MG63 (cell line): ENCODE data around the gene NDNF. TPM values are rescaled to one million over a fixed set of nuclear protein-coding genes. Genes with fewer than 3 reads are reported as not detected.

ENCODE experiments used
- DNase-seq: peaks from one replicate; pipeline ENCODE4 v3.0.0-alpha.2; 2020
- H3K27me3 ChIP-seq: fragments of 250-450 bp; sonication (Bioruptor Pico); 2 replicates; pipeline ENCODE4 v1.5.1; 2020; ENCODE audit warnings: mild to moderate bottlenecking, moderate library complexity
- H3K36me3 ChIP-seq: fragments of 250-450 bp; sonication (Bioruptor Pico); 2 replicates; pipeline ENCODE4 v1.5.1; 2020; ENCODE audit warnings: mild to moderate bottlenecking, moderate library complexity
- H3K4me3 ChIP-seq: fragments of 250-450 bp; sonication (Bioruptor Pico); 2 replicates; pipeline ENCODE4 v1.5.1; 2020; ENCODE audit warnings: mild to moderate bottlenecking, moderate library complexity
- H3K9me3 ChIP-seq: fragments of 250-450 bp; sonication (Bioruptor Pico); 2 replicates; pipeline ENCODE4 v1.5.1; 2020; ENCODE audit warnings: mild to moderate bottlenecking, moderate library complexity
- total RNA-seq: library from RNA; depleted of rRNA; stranded (reverse); fragments of >200 nt; shearing (Covaris generic); gene quantifications from 2 replicates; pipeline ENCODE4 v1.2.3, GENCODE V29; 2014; ENCODE audit warnings: low replicate concordance

NDNF gene
- total RNA-seq, 1 experiment from 2014 or later: not detected

GRCh38 chr4:121048165-121048564, 24.2 kb downstream of the NDNF start:
- H3K4me3 ChIP-seq: no peak overlapping the region
- H3K36me3 ChIP-seq: no peaks in the 10 kb centered on the region

GRCh38 chr4:121041307-121042090, 30.8 kb downstream of the NDNF start:
- H3K4me3 ChIP-seq: no peak overlapping the region
- no peaks in the 10 kb centered on the region for H3K36me3 ChIP-seq
- no peaks in the 10 kb centered on the region for H3K9me3 ChIP-seq
- no peak for DNase-seq
- H3K27me3 ChIP-seq: no peaks in the 10 kb centered on the region

More at GRCh38 chr4:121048165-121048564, 24.2 kb downstream of the NDNF start:
- H3K27me3 ChIP-seq: no peaks in the 10 kb centered on the region
- no peaks in the 10 kb centered on the region for H3K9me3 ChIP-seq
- DNase-seq: no peak

- Histone ChIP-seq H3K27me3 (no peaks in the 10 kb centered on the region), H3K36me3 (no peaks in the 10 kb centered on the region), H3K4me3 (no peak overlapping the region), H3K9me3 (no peaks in the 10 kb centered on the region)
- DNase-seq: no peak
These were observed 38.3 kb downstream of the NDNF start for GRCh38 chr4:121034017-121034416.

- DNase-seq: no peak
- Histone ChIP-seq H3K9me3 (no peaks in the 10 kb centered on the region), H3K36me3 (no peaks in the 10 kb centered on the region), H3K4me3 (no peak overlapping the region), H3K27me3 (no peaks in the 10 kb centered on the region)
These were observed 41.6 kb downstream of the NDNF start for GRCh38 chr4:121030711-121031110.

- no peaks in the 10 kb centered on the region for H3K27me3 ChIP-seq
- H3K9me3 ChIP-seq: no peaks in the 10 kb centered on the region
- DNase-seq: no peak
- no peaks in the 10 kb centered on the region for H3K36me3 ChIP-seq
- no peak overlapping the region for H3K4me3 ChIP-seq
These were observed 42.2 kb downstream of the NDNF start for GRCh38 chr4:121030131-121030530.

GRCh38 chr4:121026034-121026433, 46.3 kb downstream of the NDNF start:
- H3K9me3 ChIP-seq: no peaks in the 10 kb centered on the region
- no peak for DNase-seq
- H3K27me3 ChIP-seq: no peaks in the 10 kb centered on the region
- H3K4me3 ChIP-seq: no peak overlapping the region
- no peaks in the 10 kb centered on the region for H3K36me3 ChIP-seq

GRCh38 chr4:121025540-121025939, 46.8 kb downstream of the NDNF start:
- no peaks in the 10 kb centered on the region for H3K36me3 ChIP-seq
- no peaks in the 10 kb centered on the region for H3K9me3 ChIP-seq
- DNase-seq: no peak
- no peaks in the 10 kb centered on the region for H3K27me3 ChIP-seq
- H3K4me3 ChIP-seq: no peak overlapping the region

GRCh38 chr4:121018543-121018942, 53.8 kb downstream of the NDNF start:
- Histone ChIP-seq H3K27me3 (no peaks in the 10 kb centered on the region), H3K9me3 (no peaks in the 10 kb centered on the region), H3K4me3 (no peak overlapping the region), H3K36me3 (no peaks in the 10 kb centered on the region)
- no peak for DNase-seq

GRCh38 chr4:121016611-121017010, 55.7 kb downstream of the NDNF start:
- no peaks in the 10 kb centered on the region for H3K36me3 ChIP-seq
- no peak for DNase-seq
- H3K9me3 ChIP-seq: no peaks in the 10 kb centered on the region
- H3K27me3 ChIP-seq: no peaks in the 10 kb centered on the region
- no peak overlapping the region for H3K4me3 ChIP-seq

GRCh38 chr4:121015421-121015820, 56.9 kb downstream of the NDNF start:
- no peaks in the 10 kb centered on the region for H3K27me3 ChIP-seq
- no peak overlapping the region for H3K4me3 ChIP-seq
- no peaks in the 10 kb centered on the region for H3K36me3 ChIP-seq
- DNase-seq: no peak
- H3K9me3 ChIP-seq: no peaks in the 10 kb centered on the region

- Histone ChIP-seq H3K36me3 (no peaks in the 10 kb centered on the region), H3K27me3 (no peaks in the 10 kb centered on the region), H3K4me3 (no peak overlapping the region), H3K9me3 (no peaks in the 10 kb centered on the region)
- DNase-seq: no peak
These were observed 57.8 kb downstream of the NDNF start for GRCh38 chr4:121014544-121014943.

GRCh38 chr4:121011780-121012340, 60.5 kb downstream of the NDNF start:
- DNase-seq: no peak
- Histone ChIP-seq H3K4me3 (no peak overlapping the region), H3K36me3 (no peaks in the 10 kb centered on the region), H3K27me3 (no peaks in the 10 kb centered on the region), H3K9me3 (no peaks in the 10 kb centered on the region)

GRCh38 chr4:121011138-121011537, 61.2 kb downstream of the NDNF start:
- no peak for DNase-seq
- no peak overlapping the region for H3K4me3 ChIP-seq
- no peaks in the 10 kb centered on the region for H3K9me3 ChIP-seq
- no peaks in the 10 kb centered on the region for H3K27me3 ChIP-seq
- H3K36me3 ChIP-seq: no peaks in the 10 kb centered on the region

GRCh38 chr4:121009578-121010478, 62.5 kb downstream of the NDNF start:
- H3K27me3 ChIP-seq: no peaks in the 10 kb centered on the region
- H3K9me3 ChIP-seq: no peaks in the 10 kb centered on the region
- no peak for DNase-seq
- H3K36me3 ChIP-seq: no peaks in the 10 kb centered on the region
- H3K4me3 ChIP-seq: no peak overlapping the region

GRCh38 chr4:121007660-121008059, 64.7 kb downstream of the NDNF start:
- Histone ChIP-seq H3K4me3 (no peak overlapping the region), H3K27me3 (no peaks in the 10 kb centered on the region), H3K36me3 (no peaks in the 10 kb centered on the region), H3K9me3 (no peaks in the 10 kb centered on the region)
- no peak for DNase-seq

GRCh38 chr4:121003863-121004262, 68.5 kb downstream of the NDNF start:
- Histone ChIP-seq H3K9me3 (no peaks in the 10 kb centered on the region), H3K4me3 (no peak overlapping the region), H3K27me3 (no peaks in the 10 kb centered on the region), H3K36me3 (no peaks in the 10 kb centered on the region)
- DNase-seq: no peak

- no peak for DNase-seq
- H3K4me3 ChIP-seq: no peak overlapping the region
- H3K9me3 ChIP-seq: no peaks in the 10 kb centered on the region
- no peaks in the 10 kb centered on the region for H3K36me3 ChIP-seq
- H3K27me3 ChIP-seq: no peaks in the 10 kb centered on the region
These were observed 76.9 kb downstream of the NDNF start for GRCh38 chr4:120995266-120996010.
